ENCODE data around the gene UCP3. TPM values are rescaled to one million over a fixed set of nuclear protein-coding genes. Genes with fewer than 3 reads are reported as not detected.
A peak's percentile ranks its signal among the peaks of the same experiment; 100 is the strongest.

Gene UCP3
- total and polyA plus RNA-seq, 10 of the 15 experiments (the other 5 are each of a cell fraction or from before 2014, with no cell fraction given): 0.02 to 1.9 (median 0.94) TPM

DNA sequence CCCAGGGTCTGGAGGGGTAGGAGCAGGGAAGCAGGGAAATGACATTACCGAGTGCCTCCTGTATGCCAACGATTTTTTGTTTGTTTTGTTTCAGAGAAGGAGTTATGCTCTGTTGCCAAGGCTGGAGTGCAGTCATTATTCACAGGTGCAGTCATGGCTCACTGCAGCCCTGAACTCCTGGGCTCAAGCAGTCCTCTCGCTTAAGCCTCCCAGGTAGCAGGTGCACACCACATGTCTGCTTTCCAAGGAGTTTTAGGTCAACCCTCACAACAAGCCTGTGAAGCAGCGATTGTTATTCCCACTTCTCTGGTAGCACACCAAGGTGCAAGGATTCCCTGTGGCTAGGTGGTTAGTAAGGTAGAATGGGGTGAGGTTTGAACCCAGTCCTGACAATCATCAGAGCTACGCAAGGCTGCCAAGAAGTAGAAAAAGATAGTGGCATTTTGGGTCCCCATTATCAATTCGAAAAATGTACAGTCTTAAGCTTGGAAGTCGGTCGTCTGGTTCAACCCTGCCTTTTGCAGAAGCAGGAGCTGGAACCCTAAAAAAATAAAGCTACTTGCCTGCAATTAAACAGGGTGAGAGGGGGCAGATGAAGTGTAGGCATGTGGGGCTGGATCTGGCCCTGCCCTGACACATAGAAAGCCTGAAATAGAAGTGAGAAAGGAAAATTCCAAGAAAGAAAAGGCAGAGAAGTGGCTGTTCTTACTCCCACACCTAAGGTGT, 9.1 kb downstream of the UCP3 start:
- WGBS (ENCODE audit: insufficient coverage, insufficient replicate concordance, low lambda C conversion rate, missing lambda C conversion rate): 56% methylated on average over 8 of the region's 8 CpGs
- no peaks in the 10 kb centered on the region for H3K79me2 ChIP-seq (ENCODE audit: control insufficient read depth, insufficient read depth, low read length)
- H3K4me2 ChIP-seq (ENCODE audit: control insufficient read depth, insufficient read depth): no peak overlapping the region
- ATAC-seq: no peak
- H3K9ac ChIP-seq (ENCODE audit: control insufficient read depth, insufficient read depth, low read length): no peak overlapping the region
- no peaks in the 10 kb centered on the region for H3K27me3 ChIP-seq (replicated peaks in 1 of 2; ENCODE audit: control insufficient read depth in 2 of 2, insufficient read depth in 2 of 2, low read length in 1 of 2)
- CTCF ChIA-PET: interaction anchor here (0.9 to 2.5 kb wide), 2 partner anchors 20 to 21 kb away, joined by 4 to 5 read pairs; no protein-coding TSS in a partner anchor
- peaks cover 36% of the 10 kb centered on the region for H3K4me1 ChIP-seq (ENCODE audit: control insufficient read depth, insufficient read depth, low read length)
- POLR2A ChIA-PET: no interaction called here
- no peak overlapping the region for H2AFZ ChIP-seq (ENCODE audit: control insufficient read depth, low read depth, low read length)
- no peak for FAIRE-seq
- no peak for DNase-seq (ENCODE audit: low read depth, low spot score)
- no peaks in the 10 kb centered on the region for H3K9me3 ChIP-seq (replicated peaks; ENCODE audit: control insufficient read depth, insufficient read depth, low read length)
- intact Hi-C loops (cut with micrococcal nuclease; ENCODE audit: unreplicated experiment): loop anchor here (10.0 kb wide), 1 partner anchor 1815 kb away; the partner anchor contains the start of gene UVRAG
- in situ Hi-C loops (cut with MboI): no loop called here
- TF ChIP-seq CREM (IDR thresholded peaks at IDR 0.05; ENCODE audit: low read depth) (0 out of 2 replicates have a peak, but pooled peaks have one; percentile 0), PAX5 (IDR thresholded peaks at IDR 0.05; ENCODE audit: borderline replicate concordance, low read depth, low read length) (peak; percentile 19; the same call in 1 of the 2 replicates), TCF12 (IDR thresholded peaks at IDR 0.05; ENCODE audit: low read depth, low read length) (peak; percentile 51; the same call in 1 of the 2 replicates), DPF2 (IDR thresholded peaks at IDR 0.05) (no peak), TCF3 (IDR thresholded peaks at IDR 0.05; ENCODE audit: borderline replicate concordance, insufficient read depth, low read depth, low read length) (0 out of 2 replicates have a peak, but pooled peaks have one; percentile 51)
- TF ChIP-seq, protein P1, sequence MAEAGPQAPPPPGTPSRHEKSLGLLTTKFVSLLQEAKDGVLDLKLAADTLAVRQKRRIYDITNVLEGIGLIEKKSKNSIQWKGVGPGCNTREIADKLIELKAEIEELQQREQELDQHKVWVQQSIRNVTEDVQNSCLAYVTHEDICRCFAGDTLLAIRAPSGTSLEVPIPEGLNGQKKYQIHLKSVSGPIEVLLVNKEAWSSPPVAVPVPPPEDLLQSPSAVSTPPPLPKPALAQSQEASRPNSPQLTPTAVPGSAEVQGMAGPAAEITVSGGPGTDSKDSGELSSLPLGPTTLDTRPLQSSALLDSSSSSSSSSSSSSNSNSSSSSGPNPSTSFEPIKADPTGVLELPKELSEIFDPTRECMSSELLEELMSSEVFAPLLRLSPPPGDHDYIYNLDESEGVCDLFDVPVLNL (IDR thresholded peaks at IDR 0.05; ENCODE audit: low read depth, low read length): no peak
- no peaks in the 10 kb centered on the region; a peak in 1 of 4 replicates for H3K36me3 ChIP-seq (ENCODE audit: control insufficient read depth in 2 of 2, insufficient read depth in 2 of 2, low read length in 1 of 2)
- RAD21 ChIA-PET (ENCODE audit: unreplicated experiment): interaction anchor here (1.6 kb wide), 1 partner anchor 20 kb away, joined by 4 read pairs; no protein-coding TSS in a partner anchor
- SMC1A ChIA-PET (ENCODE audit: uncharacterized antibody, unreplicated experiment): interaction anchor here (1.6 kb wide), 1 partner anchor 19 kb away, joined by 4 read pairs; no protein-coding TSS in a partner anchor
- no peak overlapping the region for H3K27ac ChIP-seq (ENCODE audit: control insufficient read depth, insufficient read depth)
- no peak overlapping the region for H3K4me3 ChIP-seq
- BruUV-seq (replicated peaks): no TSS peak
- no peaks in the 10 kb centered on the region for H4K20me1 ChIP-seq (ENCODE audit: control insufficient read depth, insufficient read depth)

All from GM12878 (cell line).